ENCODE data around the gene ASIC3. TPM values are rescaled to one million over a fixed set of nuclear protein-coding genes. Genes with fewer than 3 reads are reported as not detected.

The ASIC3 gene
- total and polyA plus RNA-seq, 2 experiments from 2014 or later, result 2.1 to 4.5 TPM

DNA sequence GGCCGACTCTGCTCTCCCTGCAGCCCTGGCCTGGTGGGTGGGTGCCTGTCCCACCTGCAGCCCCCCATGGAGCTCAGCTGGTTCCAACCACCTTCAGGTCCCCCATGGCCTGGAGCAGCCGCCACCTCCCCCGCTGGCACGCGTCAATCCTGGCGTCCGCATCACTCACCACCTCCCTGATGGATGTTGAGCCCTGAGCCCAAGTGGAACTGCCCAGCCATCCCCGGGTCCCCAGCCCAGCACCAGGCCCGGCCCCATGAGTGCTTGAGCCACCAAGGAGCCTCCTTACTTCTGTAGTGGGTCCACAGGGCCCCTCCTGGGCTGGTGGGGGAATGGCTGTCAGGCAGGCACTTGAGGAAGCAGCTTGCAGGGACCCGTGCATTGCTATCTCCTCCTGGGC, 52.6 kb downstream of the ASIC3 start:
- peaks cover 82% of the 10 kb centered on the region for H4K20me1 ChIP-seq (ENCODE audit: insufficient read depth, poor library complexity, severe bottlenecking)
- no peaks in the 10 kb centered on the region for H3K36me3 ChIP-seq (replicated peaks; ENCODE audit: insufficient read depth, low read depth)
- H3K9me3 ChIP-seq (ENCODE audit: low read depth), result no peaks in the 10 kb centered on the region
- H2AFZ ChIP-seq, result no peak overlapping the region
- H3K9me2 ChIP-seq (replicated peaks; ENCODE audit: insufficient read depth), result no peaks in the 10 kb centered on the region
- TF ChIP-seq, protein P1, sequence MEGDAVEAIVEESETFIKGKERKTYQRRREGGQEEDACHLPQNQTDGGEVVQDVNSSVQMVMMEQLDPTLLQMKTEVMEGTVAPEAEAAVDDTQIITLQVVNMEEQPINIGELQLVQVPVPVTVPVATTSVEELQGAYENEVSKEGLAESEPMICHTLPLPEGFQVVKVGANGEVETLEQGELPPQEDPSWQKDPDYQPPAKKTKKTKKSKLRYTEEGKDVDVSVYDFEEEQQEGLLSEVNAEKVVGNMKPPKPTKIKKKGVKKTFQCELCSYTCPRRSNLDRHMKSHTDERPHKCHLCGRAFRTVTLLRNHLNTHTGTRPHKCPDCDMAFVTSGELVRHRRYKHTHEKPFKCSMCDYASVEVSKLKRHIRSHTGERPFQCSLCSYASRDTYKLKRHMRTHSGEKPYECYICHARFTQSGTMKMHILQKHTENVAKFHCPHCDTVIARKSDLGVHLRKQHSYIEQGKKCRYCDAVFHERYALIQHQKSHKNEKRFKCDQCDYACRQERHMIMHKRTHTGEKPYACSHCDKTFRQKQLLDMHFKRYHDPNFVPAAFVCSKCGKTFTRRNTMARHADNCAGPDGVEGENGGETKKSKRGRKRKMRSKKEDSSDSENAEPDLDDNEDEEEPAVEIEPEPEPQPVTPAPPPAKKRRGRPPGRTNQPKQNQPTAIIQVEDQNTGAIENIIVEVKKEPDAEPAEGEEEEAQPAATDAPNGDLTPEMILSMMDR (IDR thresholded peaks at IDR 0.05; ENCODE audit: poor library complexity), result no peak
- TF ChIP-seq EZH2 (IDR thresholded peaks at IDR 0.05; ENCODE audit: borderline replicate concordance) (no peak), EZH2phosphoT487 (IDR thresholded peaks at IDR 0.05; ENCODE audit: low read depth, severe bottlenecking, unreplicated experiment) (no peak)
- no peak overlapping the region for H3K4me2 ChIP-seq
- WGBS (ENCODE audit: low lambda C conversion rate, missing lambda C conversion rate), result 91% methylated on average over 10 of the region's 10 CpGs
- no peak overlapping the region for H3K4me3 ChIP-seq
- H3K27ac ChIP-seq, result no peak overlapping the region
- peaks cover 89% of the 10 kb centered on the region for H3K79me2 ChIP-seq
- no peak for DNase-seq (ENCODE audit: low spot score)
- H3K4me1 ChIP-seq (ENCODE audit: insufficient read depth), result no peaks in the 10 kb centered on the region
- no peaks in the 10 kb centered on the region for H3K27me3 ChIP-seq

- WGBS (ENCODE audit: low lambda C conversion rate, missing lambda C conversion rate), result 94% methylated on average over 24 of the region's 24 CpGs
- no peaks in the 10 kb centered on the region for H3K9me2 ChIP-seq (replicated peaks; ENCODE audit: insufficient read depth)
- no peaks in the 10 kb centered on the region for H3K4me1 ChIP-seq (ENCODE audit: insufficient read depth)
- no peaks in the 10 kb centered on the region for H3K9me3 ChIP-seq (ENCODE audit: low read depth)
- H2AFZ ChIP-seq, result no peak overlapping the region
- TF ChIP-seq EZH2phosphoT487 (IDR thresholded peaks at IDR 0.05; ENCODE audit: low read depth, severe bottlenecking, unreplicated experiment) (no peak), EZH2 (IDR thresholded peaks at IDR 0.05; ENCODE audit: borderline replicate concordance) (no peak)
- TF ChIP-seq, protein P1 (IDR thresholded peaks at IDR 0.05; ENCODE audit: poor library complexity), result no peak
- no peak overlapping the region for H3K4me2 ChIP-seq
- DNase-seq (ENCODE audit: low spot score), result no peak
- no peak overlapping the region for H3K27ac ChIP-seq
- H3K36me3 ChIP-seq (replicated peaks; ENCODE audit: insufficient read depth, low read depth), result no peaks in the 10 kb centered on the region
- peaks cover 75% of the 10 kb centered on the region for H4K20me1 ChIP-seq (ENCODE audit: insufficient read depth, poor library complexity, severe bottlenecking)
- no peaks in the 10 kb centered on the region for H3K27me3 ChIP-seq
- H3K4me3 ChIP-seq, result no peak overlapping the region
- H3K79me2 ChIP-seq, result peaks cover 89% of the 10 kb centered on the region
Measured at GRCh38 chr7:151101621-151102396, 53.5 kb downstream of the ASIC3 start.

Other genes with a start within 250 kb of the ASIC3 start
- 200 and 263 TPM in 2 replicates for gene TMEM176B, start 248.2 kb upstream of the ASIC3 start, total RNA-seq
- 175 and 204 TPM in 2 replicates for gene TMEM176B, start 248.2 kb upstream of the ASIC3 start, polyA plus RNA-seq
- gene TMEM176A, start 247.8 kb upstream of the ASIC3 start, total RNA-seq, result 202 and 224 TPM in 2 replicates
- gene TMEM176A, start 247.8 kb upstream of the ASIC3 start, polyA plus RNA-seq, result 242 and 343 TPM in 2 replicates
- gene AOC1, start 196.0 kb upstream of the ASIC3 start, total RNA-seq, result 4.7 and 9.1 TPM in 2 replicates
- gene AOC1, start 196.0 kb upstream of the ASIC3 start, polyA plus RNA-seq, result 5.9 and 6.6 TPM in 2 replicates
- 8.4 and 9.4 TPM in 2 replicates for gene KCNH2, start 70.2 kb upstream of the ASIC3 start, total RNA-seq
- 9.1 and 11.3 TPM in 2 replicates for gene KCNH2, start 70.2 kb upstream of the ASIC3 start, polyA plus RNA-seq
- 8.1 and 9.8 TPM in 2 replicates for gene NOS3, start 57.5 kb upstream of the ASIC3 start, total RNA-seq
- gene NOS3, start 57.5 kb upstream of the ASIC3 start, polyA plus RNA-seq, result 15.3 and 17.4 TPM in 2 replicates
- 0.64 and 0.80 TPM in 2 replicates for gene ATG9B, start 24.0 kb upstream of the ASIC3 start, total RNA-seq
- 2.4 and 13.2 TPM in 2 replicates for gene ATG9B, start 24.0 kb upstream of the ASIC3 start, polyA plus RNA-seq
- gene ABCB8, start 20.1 kb upstream of the ASIC3 start, total RNA-seq, result 22.6 and 24.4 TPM in 2 replicates
- 32.6 and 41.2 TPM in 2 replicates for gene ABCB8, start 20.1 kb upstream of the ASIC3 start, polyA plus RNA-seq
- 15.2 and 17.4 TPM in 2 replicates for gene CDK5, start 9.4 kb downstream of the ASIC3 start, total RNA-seq
- gene CDK5, start 9.4 kb downstream of the ASIC3 start, polyA plus RNA-seq, result 29.4 and 39.4 TPM in 2 replicates
- 153 and 188 TPM in 2 replicates for gene SLC4A2, start 11.1 kb downstream of the ASIC3 start, total RNA-seq
- gene SLC4A2, start 11.1 kb downstream of the ASIC3 start, polyA plus RNA-seq, result 167 and 175 TPM in 2 replicates
- 105 and 107 TPM in 2 replicates for gene FASTK, start 32.3 kb downstream of the ASIC3 start, total RNA-seq
- 193 and 202 TPM in 2 replicates for gene FASTK, start 32.3 kb downstream of the ASIC3 start, polyA plus RNA-seq
- 40.5 and 45.0 TPM in 2 replicates for gene TMUB1, start 35.0 kb downstream of the ASIC3 start, total RNA-seq
- gene TMUB1, start 35.0 kb downstream of the ASIC3 start, polyA plus RNA-seq, result 83.1 and 91.9 TPM in 2 replicates
- 23.7 and 44.0 TPM in 2 replicates for gene AGAP3, start 37.9 kb downstream of the ASIC3 start, total RNA-seq
- 56.7 and 63.5 TPM in 2 replicates for gene AGAP3, start 37.9 kb downstream of the ASIC3 start, polyA plus RNA-seq
- not detected in 2 replicates for gene GBX1, start 119.2 kb downstream of the ASIC3 start, total RNA-seq
- not detected in 2 replicates for gene GBX1, start 119.2 kb downstream of the ASIC3 start, polyA plus RNA-seq
- not detected in 2 replicates for gene ASB10, start 138.7 kb downstream of the ASIC3 start, total RNA-seq
- gene ASB10, start 138.7 kb downstream of the ASIC3 start, polyA plus RNA-seq, result not detected in 2 replicates
- not detected in 2 replicates for gene H2BK1, start 162.0 kb downstream of the ASIC3 start, total RNA-seq
- not detected in 2 replicates for gene H2BK1, start 162.0 kb downstream of the ASIC3 start, polyA plus RNA-seq
- 35.3 and 35.8 TPM in 2 replicates for gene ABCF2, start 178.7 kb downstream of the ASIC3 start, total RNA-seq
- gene ABCF2, start 178.7 kb downstream of the ASIC3 start, polyA plus RNA-seq, result 25.6 and 32.9 TPM in 2 replicates
- 36.9 and 51.0 TPM in 2 replicates for gene CHPF2, start 184.0 kb downstream of the ASIC3 start, total RNA-seq
- 68.2 and 70.0 TPM in 2 replicates for gene CHPF2, start 184.0 kb downstream of the ASIC3 start, polyA plus RNA-seq
- 38.0 and 42.4 TPM in 2 replicates for gene SMARCD3, start 200.2 kb downstream of the ASIC3 start, total RNA-seq
- 73.1 and 111 TPM in 2 replicates for gene SMARCD3, start 200.2 kb downstream of the ASIC3 start, polyA plus RNA-seq